Kidney tubule cell (primary cell): ENCODE data around the gene NIM1K.
A peak's percentile ranks its signal among the peaks of the same experiment; 100 is the strongest.
"Not testable (repeated sequence)": the region's sequence is repeated elsewhere in the genome, so short reads cannot be mapped to it uniquely, and the experiment has no call there.

Source experiments
- DNase-seq: peaks from one replicate; pipeline ENCODE4 v3.0.0-alpha.2; 2018; ENCODE audit warnings: low spot score

The NIM1K gene

DNA sequence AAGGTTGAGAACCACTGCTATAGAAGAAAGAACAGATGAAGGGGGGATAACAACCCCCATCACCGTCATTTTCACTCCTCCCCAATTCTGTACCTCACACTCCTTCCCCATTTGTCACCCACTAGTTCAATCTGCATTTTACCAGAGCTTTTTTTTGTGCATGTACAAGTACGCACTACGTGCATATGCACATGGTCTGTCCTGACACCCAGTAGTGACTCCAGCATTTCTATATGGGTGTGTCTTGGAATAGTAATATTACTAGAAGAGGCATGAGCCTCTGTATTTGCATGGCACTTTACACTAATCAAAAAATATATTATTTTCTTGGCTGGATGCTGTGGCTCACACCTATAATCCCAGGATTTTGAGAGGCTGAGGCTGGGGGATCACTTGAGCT, 38.7 kb downstream of the NIM1K start:
- DNase-seq, result no peak

DNA sequence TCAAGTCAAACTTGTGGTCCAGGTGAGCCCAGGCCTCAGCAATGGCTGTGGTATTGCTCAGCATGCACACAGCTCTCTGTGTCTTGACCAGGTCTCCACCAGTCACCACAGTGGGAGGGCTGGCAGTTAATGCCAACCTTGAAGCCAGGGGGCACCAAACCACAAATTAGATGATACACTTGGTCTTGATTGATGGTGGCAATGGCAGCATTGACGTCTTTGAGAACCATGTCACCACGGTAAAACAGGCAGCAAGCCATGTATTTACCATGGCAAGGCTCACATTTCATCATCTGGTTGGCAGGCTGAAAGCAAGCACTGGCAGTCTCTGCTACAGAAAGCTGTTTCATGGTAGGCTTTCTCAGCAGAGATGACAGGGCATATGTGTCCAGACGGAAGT, 40.0 kb downstream of the NIM1K start:
- peak; percentile 25 for DNase-seq

DNA sequence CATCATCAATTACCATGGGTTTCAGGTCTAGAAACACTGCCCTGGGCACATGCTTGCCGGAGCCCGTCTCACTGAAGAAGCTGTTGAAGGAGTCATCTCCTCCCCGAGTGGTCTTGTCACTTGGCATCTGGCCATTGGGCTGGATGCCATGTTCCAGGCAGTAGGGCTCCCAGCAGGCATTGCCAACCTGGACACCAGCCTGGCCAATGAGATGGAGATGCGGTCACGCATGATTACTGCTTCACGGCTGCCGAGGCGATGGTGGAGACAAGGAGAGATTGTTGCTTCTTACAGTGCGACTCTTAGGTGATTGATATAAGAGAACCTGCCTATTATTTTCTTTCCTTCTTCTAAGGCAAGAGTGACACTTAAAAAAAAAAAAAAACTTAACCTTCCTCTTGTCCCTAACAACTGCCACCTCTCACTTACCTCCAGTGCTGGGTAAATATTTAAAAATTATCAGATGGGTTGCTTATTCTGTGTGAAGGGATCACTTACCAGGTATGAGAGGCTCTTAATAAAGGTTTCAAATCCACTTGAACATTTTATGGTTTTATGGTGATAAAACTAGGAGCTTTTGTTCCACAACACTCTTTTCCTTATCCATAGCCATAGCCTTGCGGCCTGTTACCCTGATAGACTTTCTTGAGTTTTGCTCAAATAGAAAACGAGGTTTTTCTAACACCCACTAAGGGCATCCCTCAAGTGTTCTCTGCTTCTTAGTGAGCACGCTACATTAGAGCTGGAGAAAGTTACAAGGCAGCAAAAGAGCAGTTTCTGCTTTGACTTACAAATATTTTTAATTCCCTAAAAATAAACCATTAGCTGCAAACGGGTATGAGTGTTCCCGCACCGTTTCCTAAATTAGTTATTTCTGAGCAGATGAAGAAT, 41.2 kb downstream of the NIM1K start:
- DNase-seq, result peak; percentile 32

DNA sequence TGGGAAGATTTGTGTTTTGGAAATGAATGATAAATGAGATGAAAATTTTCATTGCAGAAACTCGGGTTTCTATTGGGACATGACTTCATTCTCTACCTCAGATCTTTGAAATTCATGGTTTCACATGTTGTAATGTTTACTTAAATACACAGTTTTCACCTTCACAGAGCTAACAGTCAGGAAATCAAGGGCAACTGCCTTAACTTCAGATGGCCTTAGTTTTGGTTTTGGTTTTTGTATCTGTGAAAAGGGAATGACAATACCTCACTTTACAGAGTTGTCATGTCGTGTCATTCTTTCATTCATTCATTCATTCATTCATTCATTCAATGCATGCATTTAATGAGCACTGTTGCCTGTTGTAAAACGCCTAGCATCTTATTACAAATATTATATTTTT, 41.9 kb downstream of the NIM1K start:
- no peak for DNase-seq

DNA sequence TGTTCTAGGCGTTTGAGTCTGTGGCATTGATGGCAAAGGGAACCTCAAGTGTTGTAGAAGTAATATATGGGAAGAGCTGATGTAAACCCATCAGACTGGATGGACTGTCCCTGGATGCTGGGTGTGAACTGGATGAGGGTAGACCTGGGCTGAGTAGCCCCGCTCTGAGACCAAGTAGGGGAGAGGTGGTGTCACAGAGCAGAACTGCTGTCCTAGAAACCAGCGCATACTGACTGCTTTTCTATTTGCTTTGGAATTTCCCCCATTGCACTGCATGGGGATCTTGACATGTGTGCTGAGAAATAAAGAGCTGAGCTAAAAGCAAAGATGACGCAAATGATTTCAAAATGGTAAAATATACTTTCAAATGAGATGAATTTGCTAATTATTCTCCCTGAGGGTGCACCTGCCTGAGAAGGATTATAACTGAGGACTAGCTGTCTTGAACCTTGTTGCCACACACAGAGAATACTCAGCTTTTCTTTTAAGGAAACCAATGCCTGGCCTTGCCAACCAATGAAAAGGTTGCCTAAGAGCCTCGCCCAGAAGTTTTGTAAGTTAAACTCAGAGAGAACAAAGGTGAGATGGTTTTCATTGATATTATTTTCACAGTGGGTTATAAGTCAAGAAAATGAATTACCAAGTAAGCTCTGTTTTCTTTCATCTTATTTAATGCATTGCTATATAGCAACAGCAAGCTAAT, 44.8 kb downstream of the NIM1K start:
- DNase-seq, result no peak

DNA sequence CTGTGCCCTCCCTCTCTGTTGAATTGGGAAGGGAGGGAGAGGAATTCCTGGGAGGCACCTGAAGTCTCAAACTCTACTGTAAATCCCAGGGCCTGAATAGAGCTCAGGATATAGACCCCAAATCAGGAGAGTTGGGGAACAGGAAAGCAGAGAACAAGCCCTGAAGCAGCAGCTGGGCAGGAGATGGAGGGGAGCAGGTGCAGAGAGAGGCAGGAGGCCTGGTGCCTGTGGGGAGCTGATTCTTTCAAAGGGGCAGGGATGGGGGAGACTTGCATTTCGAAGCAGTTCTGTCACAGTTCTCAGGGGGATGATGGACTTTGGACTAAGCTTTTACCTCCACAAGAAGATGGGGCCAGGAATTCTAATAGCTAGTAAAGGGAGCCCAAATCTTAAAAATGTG, 50.2 kb downstream of the NIM1K start:
- no peak for DNase-seq

DNA sequence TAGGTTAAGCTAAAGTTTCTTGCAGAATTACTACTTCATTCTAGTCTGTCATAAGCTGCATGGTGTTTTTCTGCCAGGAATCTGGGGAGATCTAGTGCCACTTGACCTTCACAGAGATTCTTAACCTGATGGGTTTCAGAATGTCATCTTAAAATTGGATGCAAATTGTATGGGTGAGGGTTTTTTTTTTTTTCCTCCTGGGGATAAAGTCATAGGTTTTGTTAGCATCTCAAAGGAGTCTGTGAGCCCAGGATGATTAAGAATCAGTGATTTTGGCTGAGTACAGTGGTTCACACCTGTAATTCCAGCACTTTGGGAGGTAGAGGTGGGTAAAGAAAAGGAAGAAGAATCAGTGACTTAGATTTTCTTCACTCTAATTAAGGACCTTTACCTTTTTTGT, 51.2 kb downstream of the NIM1K start:
- no peak for DNase-seq

DNA sequence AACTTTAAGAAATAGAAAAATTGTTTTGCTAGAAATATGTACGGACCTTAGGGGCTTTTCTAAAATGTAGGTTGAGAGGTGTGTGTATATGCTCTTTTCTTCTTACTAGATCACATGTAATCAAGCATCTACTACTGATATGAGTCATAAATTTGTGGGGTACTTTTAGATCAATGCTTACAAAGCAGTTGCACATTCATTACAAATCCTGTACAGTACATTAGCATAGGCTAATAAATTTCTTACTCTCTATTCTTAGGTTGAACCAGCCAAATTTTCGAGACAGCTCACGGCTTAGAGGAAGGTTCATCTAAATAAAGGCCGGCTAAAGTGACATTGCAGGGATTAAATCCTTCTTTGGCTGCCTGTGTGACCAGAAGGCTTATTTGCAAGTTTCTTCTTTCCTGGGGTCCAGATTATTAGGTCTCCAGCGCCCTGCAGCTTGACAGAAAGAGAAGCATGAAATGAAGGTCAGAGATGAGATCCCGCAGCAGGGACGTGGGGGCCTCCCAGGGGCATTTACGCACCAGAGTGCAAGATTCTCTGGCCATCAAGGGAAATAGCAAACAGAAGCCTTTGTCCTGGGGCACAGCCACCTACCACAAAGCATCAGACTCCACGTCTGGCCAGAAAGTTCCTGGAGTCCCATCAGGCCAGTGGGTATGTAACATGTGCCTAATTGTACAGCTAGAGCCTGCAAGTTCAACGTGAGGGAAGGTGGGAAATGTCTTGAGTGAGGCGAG, 53.0 kb downstream of the NIM1K start:
- DNase-seq, result no peak

DNA sequence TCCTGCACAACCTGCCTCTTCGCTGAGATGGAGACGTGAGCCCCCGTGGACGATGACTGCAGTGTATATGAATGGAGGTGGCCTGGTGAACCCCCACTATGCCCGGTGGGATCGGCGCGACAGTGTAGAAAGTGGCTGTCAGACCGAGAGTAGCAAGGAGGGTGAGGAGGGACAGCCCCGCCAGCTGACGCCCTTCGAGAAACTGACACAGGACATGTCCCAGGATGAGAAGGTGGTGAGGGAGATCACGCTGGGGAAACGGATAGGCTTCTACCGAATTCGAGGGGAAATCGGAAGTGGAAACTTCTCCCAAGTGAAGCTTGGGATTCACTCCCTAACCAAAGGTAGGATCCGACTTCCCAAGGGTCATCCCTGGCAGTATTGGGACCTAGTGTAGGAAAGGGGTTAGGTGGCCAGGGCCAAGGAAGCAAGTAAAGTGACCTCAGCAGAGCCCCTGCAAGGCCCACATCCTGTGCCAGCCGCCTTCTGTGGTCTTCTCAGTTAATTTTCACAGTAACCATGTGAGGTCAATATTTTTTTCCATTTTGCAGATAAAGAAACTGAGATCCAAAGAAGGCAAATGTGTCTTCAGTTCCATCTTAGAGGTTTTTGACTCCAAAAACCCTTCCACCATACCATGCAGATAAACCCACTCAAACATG, 53.8 kb downstream of the NIM1K start:
- no peak for DNase-seq

DNA sequence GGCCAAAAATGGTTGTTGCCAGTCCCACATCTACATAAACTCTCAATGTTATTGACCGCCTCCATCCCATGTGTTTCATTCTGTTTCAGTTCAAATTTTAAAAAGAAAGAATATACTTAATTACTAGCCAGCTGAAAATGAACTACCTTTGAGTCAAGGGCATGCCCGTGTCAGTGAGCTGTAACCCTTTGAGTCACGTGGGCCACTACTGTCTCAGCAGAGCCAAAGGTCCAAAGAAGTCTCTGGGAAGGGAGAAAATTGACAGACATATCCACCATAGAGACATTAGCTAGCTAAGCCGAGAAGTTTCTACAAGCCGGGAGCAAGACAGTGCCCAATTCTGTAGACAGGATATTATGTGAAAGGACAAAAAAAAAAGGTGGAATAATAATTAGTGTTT, 59.7 kb downstream of the NIM1K start:
- DNase-seq, result peak; percentile 20

DNA sequence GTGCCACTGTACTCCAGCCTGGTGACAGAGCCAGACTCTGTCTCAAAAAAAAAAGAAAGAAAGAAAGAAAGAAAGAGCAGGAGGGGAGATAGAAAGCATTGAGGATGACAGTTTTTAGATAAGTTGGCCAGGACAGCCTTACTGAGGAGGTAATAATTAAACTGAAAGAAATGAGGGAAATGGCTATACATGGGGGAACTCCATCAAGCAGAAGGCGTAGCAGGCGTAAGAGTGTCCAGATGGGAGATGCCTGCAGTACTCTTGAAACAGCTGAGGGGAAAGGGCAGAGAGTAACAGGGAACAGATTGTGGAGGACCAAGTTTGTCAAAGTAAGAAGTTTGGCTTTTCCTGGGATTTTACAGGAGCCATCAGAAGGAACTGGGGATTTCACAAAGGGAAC, 63.7 kb downstream of the NIM1K start:
- peak; percentile 9 for DNase-seq

DNA sequence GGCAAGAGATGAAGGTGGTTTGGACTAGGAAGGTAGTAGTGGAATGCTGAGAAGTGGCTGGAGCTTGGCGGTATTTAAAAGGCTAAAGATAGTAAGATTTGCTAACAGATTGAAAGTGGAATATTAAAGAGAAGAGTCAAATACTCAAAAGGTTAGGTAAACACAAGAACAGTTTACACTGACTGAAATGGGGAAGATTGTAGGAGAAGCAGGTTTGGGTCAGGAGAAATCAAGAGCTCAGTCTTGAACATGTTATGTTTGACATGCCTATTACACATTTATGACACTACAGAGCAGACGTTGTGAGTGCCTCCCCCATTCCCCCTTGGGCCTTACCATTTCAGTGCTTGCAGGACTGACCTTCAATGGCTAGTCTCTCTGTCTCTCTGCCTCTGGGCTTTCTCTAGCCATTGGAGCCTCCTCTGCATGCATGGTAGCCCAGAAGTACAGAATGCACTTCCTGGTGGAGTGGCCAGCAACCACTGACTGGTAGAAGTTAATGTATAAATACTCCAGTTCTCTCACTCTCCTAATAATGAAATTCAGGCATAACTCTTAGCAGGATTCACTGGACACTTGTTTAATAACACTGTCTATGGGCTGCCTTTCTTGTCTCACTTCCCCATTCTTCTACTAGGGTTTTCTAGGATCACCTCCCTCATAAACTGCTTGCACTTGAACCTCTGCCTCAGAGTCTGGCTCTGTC, 64.4 kb downstream of the NIM1K start:
- peak; percentile 78 for DNase-seq

DNA sequence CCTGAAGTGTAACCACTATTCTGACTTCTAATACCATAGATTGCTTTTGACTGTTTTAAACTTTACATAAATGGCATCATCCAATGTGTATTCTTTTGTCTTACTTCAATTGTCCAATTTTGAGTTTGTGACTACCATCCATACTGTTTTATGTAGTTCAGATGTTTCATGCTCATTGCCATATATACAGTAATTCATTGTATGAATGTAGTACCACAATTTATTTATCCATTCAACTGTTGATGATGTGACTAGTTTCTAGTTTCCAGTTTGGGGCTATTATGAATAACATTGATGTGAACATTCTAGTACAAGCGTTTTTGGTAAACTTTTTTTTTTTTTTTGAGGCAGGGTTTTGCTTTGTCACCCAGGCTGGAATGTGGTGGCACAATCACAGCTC, 66.1 kb downstream of the NIM1K start:
- no peak for DNase-seq

DNA sequence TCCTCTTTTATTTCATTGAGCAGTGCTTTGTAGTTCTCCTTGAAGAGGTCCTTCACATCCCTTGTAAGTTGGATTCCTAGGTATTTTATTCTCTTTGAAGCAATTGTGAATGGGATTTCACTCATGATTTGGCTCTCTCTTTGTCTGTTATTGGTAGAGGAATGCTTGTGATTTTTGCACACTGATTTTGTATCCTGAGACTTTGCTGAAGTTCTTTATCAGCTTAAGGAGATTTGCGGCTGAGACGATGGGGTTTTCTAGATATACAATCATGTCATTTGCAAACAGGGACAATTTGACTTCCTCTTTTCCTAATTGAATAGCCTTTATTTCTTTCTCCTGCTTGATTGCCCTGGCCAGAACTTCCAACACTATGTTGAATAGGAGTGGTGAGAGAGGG, 70.2 kb downstream of the NIM1K start:
- not testable (repeated sequence) for DNase-seq

DNA sequence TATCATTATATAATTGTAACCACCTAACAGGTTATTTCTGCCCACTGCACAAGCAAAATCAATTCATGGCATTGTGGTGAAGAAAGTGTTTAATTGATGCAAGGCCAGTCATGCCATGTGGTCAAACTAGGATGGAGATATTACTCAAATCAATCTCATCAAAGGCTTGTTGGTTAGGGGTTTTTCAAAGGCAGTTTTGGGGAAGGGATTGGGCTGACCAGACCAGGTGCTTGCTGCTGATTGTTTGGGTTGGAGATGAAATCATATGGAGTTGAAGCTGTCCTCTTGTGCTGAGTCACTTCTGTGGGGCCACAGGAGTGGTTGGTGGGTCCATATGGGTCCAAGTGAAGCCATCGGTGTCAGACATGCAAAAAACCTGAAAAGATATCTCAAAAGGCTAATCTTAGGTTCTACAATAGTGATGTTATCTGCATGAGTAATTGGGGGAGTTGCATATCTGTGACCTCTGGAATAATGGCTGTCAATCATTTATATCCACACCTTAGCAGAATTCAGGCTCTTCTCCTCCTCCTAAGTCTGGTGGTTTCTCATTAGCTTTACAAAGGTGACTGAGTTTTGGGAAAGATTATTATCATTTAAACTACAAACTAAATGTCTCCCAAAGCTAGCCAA, 76.3 kb downstream of the NIM1K start:
- DNase-seq, result no peak

DNA sequence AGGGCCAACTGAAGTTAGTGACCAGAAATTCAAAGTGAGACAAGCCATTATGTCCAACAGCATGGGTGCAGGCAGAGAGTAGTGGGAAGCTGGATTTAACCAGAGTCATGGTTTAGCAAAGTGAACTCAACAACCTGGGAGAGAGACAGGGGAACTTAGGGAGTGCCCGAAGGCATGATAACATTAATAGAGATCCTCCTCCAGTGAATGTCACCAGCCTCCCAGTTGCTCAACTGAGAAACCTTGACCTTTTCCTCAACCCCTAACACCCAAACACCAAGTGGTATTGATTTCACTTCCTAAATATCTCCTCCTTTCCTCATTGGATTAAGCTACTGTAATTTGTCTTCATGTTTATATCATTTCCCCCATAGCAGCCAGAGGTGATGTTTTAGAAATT, 78.6 kb downstream of the NIM1K start:
- no peak for DNase-seq

DNA sequence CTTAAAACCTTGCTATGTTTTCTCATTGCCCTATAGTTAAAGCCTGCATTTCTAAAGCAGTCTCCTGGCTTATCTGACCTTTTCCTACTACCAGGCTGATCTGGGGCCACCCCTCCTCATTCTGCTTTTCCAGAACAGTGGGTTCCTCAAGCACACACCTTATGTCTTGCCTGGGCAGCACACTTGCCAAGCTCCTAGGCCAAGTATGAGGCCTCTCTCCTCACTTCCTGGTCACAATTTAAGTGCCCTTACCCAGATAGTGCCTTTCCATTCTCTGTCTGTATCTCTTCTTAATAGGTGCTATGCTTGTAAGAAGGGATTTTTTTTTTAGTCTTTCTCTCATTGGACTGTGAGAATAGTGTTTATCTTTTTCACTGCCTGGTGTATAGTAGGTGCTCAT, 81.5 kb downstream of the NIM1K start:
- DNase-seq, result no peak

DNA sequence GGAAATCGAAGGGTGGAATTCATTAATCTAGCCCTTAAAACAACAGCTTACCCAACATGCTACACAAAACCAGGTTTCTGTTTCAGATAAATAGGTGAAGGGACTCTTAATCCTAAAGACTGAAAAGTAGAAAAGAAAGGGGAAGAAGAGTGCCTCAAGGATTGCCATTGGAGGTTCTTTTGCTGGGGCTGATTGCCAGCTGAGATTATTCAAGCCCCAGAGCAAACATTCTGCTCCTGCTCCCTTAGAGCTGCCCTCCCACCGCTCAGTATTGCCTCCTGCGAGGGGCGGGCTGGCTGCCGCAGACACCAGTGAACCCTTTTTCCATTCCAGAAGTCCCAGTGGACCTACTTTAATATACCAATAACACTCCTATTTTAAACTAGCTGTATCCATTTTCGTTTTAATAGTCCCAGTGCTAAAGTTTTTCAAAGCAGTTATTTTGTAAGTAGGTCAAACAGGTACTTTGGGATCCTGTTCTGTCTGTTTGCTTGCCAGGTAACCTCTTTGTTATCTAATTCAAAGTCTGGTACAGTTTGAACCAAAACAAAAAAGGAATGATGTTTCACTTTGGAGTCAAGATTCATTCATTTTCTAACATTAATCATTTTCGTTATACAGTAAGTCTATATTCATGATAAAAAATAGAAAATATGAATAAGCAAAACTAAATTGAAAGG, 82.5 kb downstream of the NIM1K start:
- no peak for DNase-seq

DNA sequence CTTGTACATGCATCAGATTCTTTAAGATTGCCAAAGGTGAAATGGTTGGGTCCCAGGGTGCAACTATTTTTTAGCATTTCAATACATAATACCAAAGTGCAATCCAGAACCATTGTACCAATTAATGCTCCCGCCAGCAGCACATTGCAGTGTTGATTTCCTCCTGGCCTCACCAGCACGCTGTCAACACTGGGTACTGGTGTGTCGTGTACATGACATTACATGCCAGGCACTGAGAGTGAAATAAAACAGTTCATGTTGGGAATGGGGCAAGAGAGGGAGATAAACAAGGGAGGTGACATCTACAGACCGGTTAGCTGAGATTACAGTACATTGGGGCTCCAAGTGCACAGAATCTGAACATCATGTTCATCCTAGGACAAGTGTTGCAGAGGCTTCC, 83.4 kb downstream of the NIM1K start:
- DNase-seq, result no peak

DNA sequence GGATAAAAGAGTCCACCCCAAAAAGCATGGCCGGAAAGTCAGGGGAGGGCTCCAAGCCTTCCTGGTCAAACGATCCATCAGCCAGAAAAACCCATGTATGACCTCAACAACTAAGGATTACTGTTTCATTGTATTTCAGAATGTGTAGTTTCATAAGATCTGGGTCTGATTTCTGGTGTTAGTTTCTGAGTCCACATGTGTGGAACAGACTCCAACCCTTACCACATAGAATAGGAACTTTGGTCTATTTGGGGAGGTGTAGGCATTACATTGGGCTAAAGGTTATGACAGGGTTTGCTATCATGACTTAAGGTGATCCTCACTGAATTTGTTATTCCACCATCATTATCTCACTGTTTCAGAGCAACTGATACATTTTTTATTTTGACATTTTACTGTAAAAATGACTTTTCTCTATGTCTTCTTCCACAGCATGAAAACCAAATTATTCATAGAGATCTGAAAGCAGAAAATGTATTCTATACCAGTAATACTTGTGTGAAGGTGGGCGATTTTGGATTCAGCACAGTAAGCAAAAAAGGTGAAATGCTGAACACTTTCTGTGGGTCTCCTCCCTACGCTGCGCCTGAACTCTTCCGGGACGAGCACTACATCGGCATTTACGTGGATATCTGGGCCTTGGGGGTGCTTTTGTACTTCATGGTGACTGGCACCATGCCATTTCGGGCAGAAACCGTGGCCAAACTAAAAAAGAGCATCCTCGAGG, 87.7 kb downstream of the NIM1K start:
- no peak for DNase-seq
